ENCODE results near the gene DSCAM.

GRCh38 chr21:40014394-40014793, 832.6 kb downstream of the DSCAM start:
- TF ChIP-seq POLR2A (IDR thresholded peaks at IDR 0.05) (no peak), CTCF (IDR thresholded peaks at IDR 0.05) (no peak), EP300 (IDR thresholded peaks at IDR 0.05) (no peak), POLR2AphosphoS5 (IDR thresholded peaks at IDR 0.05) (no peak)

Data from gastroesophageal sphincter (tissue), 3 donors.